Measurements from ENCODE around the gene SNX2.
A peak's percentile ranks its signal among the peaks of the same experiment; 100 is the strongest.
"Not testable (repeated sequence)": the region's sequence is repeated elsewhere in the genome, so short reads cannot be mapped to it uniquely, and the experiment has no call there.

The SNX2 gene, protein sequence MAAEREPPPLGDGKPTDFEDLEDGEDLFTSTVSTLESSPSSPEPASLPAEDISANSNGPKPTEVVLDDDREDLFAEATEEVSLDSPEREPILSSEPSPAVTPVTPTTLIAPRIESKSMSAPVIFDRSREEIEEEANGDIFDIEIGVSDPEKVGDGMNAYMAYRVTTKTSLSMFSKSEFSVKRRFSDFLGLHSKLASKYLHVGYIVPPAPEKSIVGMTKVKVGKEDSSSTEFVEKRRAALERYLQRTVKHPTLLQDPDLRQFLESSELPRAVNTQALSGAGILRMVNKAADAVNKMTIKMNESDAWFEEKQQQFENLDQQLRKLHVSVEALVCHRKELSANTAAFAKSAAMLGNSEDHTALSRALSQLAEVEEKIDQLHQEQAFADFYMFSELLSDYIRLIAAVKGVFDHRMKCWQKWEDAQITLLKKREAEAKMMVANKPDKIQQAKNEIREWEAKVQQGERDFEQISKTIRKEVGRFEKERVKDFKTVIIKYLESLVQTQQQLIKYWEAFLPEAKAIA

DNA sequence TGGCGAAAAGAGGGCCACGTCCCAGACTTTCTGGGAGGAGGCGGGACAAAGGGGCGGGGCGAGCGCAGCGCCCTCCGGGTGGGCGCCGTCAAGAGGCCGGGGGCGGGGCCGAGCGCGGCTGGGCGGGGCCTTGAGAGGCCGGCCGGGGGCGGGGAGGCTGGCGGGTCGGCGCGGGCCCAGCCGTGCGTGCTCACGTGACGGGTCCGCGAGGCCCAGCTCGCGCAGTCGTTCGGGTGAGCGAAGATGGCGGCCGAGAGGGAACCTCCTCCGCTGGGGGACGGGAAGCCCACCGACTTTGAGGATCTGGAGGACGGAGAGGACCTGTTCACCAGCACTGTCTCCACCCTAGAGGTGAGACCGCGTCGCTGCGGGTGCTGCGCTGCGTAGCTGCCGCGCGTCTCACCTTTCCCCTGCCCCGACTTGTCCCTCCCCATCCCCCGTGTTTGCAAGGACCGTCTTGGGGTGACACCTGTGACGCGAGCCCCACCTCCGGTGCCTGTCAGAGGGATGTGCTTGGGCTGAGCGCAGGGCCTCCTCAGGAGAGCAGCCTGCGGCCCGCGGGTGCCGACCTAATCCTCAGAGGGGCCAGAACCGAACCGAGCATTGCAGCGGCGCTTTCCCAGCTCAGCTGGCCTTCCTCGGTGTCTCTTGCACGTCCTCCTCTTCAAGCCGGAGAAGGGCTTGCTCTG, at the start of gene SNX2:
SNX2 (plus strand) TSS at position 220 of the 689 bp plus-strand sequence; CDS start at position 244, 24 bp downstream.
- peak; percentile 34 for DNase-seq (ENCODE audit: low spot score)

- no peak for DNase-seq (ENCODE audit: low spot score)
Measured at GRCh38 chr5:122727112-122727541, 47.8 kb upstream of the SNX2 start.

- DNase-seq (ENCODE audit: low spot score): no peak
Measured at GRCh38 chr5:122730037-122730436, 44.8 kb upstream of the SNX2 start.

DNA sequence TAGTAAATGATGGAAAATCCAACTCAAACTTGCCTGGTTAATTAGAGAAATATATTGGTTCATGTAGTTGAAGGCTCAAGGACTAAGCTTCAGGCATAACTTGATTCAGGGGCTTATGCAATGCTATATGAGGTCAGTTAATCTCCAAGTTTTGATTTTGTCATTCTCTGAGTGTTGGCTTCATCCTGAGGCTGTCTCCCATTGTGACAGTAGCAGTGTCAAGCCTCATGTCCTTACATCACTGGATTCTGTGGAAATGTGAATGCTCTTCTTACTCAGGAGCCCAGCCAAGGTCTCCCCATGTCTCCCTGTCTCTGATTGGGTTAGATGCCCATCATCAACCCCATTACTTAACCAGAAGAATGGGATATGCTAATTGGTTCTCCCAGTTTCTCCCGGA, 44.4 kb upstream of the SNX2 start:
- no peak for DNase-seq (ENCODE audit: low spot score)

- no peak for DNase-seq (ENCODE audit: low spot score)
Measured at GRCh38 chr5:122736086-122736845, 38.6 kb upstream of the SNX2 start.

DNA sequence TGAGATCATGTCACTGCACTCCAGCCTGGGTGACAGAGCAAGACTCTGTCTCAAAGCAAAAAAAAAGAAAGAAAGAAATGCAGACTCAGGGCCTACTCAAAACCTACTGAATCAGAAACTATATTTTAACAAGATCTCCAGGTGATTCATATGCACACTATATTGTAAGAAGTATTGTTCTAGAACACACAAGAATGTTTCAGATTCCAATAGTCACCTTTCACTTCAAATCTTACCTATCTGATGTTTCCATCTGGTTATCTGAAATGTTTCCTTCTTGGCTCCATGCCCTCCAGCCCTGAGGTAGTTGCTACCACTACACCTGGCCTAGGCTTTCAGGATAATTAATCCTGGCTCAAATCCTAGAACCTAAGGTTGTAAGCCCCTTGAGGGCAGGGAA, 36.8 kb upstream of the SNX2 start:
- no peak for DNase-seq (ENCODE audit: low spot score)

- DNase-seq (ENCODE audit: low spot score): no peak
Measured at GRCh38 chr5:122741681-122742080, 33.2 kb upstream of the SNX2 start.

DNA sequence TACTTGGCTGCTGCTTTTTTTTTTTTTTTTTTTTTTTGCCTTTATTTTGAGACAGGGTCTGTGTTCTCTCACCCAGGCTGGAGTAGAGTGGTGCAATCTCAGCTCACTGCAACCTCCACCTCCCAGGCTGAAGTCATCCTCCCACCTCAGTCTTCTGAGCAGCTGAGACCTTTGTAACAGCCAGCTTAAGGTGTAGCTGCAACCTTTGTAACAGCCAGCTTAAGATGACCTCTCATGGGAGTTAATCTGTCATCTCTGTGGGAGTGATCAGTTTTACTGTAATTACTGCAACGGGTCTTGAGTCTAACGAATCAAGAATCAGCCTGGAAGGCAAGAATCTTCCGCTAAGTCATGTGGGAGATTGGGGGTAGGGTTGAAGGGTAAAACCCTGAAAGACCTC, 31.6 kb upstream of the SNX2 start:
- DNase-seq (ENCODE audit: low spot score): no peak

DNA sequence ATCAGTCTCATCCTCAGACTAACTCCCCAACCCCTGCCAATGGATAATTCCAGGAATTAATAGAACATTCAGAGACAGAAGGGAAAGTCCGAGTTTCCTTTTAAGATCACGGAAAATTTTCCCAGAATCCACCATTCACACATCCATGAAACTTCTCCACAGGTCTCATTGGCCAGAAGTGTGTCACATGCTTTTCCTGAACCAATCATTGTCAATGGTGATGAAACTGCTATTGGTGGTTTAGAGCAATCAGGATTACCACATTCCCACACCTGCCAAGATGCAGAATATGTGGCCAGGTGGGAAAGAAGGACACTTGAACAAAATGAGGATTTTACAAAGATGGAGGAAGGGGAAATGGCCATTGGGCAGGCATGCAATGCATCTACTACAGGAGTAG, 29.3 kb upstream of the SNX2 start:
- DNase-seq (ENCODE audit: low spot score): no peak

- no peak for DNase-seq (ENCODE audit: low spot score)
Measured at GRCh38 chr5:122749886-122750285, 25.0 kb upstream of the SNX2 start.

- DNase-seq (ENCODE audit: low spot score): peak; percentile 31
Measured at GRCh38 chr5:122751293-122751782, 23.5 kb upstream of the SNX2 start.

DNA sequence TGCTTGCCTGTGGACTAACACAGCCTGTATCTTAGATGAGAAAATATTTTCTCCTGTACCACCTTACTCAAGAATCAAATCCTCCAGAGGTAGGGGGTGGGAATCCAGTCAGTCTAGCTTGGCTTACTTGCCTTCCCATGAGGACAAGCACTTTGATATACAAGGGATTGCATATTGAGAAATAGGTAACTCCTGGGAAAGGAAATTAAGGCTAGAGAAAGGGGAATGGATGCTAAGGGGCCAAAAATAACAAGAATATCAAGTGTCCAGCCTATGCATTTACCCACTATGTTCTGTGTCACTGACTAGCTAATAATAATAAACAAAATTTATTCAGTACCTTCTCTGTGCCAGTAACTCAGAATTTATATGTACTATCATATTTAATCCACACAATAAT, 21.4 kb upstream of the SNX2 start:
- no peak for DNase-seq (ENCODE audit: low spot score)

- no peak for DNase-seq (ENCODE audit: low spot score)
Measured at GRCh38 chr5:122755783-122756182, 19.1 kb upstream of the SNX2 start.

GRCh38 chr5:122756264-122756911, 18.5 kb upstream of the SNX2 start:
- peak; percentile 60 for DNase-seq (ENCODE audit: low spot score)

DNA sequence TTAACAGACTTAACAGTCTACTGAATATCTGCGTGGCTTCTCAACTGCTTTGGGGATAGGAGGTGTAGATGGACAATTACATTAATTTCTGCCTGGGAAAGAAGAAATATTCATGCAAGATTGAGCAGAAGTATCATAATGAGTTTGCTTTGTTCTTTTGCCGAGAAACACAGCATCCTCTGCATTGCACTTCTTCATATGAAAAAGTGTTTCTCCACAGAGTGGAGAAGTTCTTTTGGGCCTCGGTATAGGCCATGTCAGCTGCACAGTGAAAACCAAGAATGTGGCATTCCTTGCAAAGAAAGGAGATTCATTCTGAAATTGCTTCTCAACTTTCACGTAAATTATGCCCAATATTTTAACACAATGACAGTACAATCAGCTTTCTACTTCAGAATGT, 17.6 kb upstream of the SNX2 start:
- no peak for DNase-seq (ENCODE audit: low spot score)

DNA sequence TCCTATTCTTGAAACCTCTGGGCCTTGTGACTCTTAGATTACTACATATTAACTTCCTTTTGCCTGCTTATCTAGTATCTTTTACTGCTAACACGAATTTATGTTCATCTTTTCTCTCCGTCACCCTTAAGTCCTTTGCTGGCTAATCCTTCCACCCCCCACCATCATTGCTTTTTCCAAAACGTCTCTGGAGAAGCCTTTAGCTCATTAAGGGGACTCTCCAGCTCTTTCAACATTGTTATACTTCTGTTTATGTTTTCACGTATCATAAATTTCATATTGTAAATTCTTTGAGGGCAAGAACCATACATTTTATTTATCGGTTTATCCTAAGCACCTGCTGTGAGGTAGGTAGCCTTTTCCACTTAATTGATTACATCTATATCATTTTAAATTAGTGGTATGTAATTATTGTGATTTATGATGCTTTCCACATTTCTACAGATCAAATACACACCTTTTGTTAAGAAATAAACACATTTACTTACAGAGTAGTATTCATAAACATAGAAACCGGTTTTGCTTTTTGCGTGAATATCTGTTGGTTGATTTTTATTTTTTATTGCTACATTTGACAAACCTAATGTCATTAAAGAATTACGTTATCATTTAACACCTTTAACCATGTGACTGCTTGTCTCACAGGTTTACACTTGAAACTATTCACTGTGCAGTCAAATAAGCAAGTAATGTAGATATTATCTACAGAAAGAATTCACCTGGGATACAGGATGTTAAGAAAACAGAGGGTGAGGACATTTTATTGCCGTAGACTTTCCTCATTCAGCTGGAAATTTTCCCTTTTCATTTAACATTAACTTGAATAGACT, 15.4 kb upstream of the SNX2 start:
- no peak for DNase-seq (ENCODE audit: low spot score)

- no peak for DNase-seq (ENCODE audit: low spot score)
Measured at GRCh38 chr5:122760236-122760635, 14.6 kb upstream of the SNX2 start.

- DNase-seq (ENCODE audit: low spot score): no peak
Measured at GRCh38 chr5:122761115-122761514, 13.8 kb upstream of the SNX2 start.

DNA sequence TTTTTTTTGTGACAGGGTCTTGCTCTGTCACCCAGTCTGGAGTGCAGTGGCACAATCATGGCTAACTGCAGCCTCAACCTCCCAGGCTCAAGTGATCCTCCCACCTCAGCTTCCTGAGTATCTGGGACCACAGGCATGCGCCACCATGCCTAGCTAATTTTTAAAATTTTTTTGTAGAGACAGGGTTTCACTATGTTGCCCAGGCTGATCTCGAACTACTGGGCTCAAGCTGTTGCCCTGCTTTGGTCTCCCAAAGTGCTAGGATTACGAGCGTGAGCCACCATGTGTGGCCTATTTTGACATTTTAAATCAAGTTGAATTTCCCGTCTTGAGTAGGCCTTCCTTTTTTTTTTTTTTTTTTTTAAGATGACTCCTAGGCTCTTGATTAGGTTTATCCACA, 13.0 kb upstream of the SNX2 start:
- DNase-seq (ENCODE audit: low spot score): not testable (repeated sequence)

- DNase-seq (ENCODE audit: low spot score): no peak
Measured at GRCh38 chr5:122766130-122766529, 8.8 kb upstream of the SNX2 start.

- no peak for DNase-seq (ENCODE audit: low spot score)
Measured at GRCh38 chr5:122770477-122770876, 4.4 kb upstream of the SNX2 start.
